NCI-H1092 treated with DMSO at 0.1 percent for 48 hours (cell line): ENCODE measurements around the gene TRPM1.
"Not testable (repeated sequence)": the region's sequence is repeated elsewhere in the genome, so short reads cannot be mapped to it uniquely, and the experiment has no call there.

Experiments used
- DNase-seq: peaks from one replicate; lab custom pipeline; 2025; lab: John Stamatoyannopoulos, UW

Gene TRPM1

GRCh38 chr15:31116423-31117030 lies 15.0 kb upstream of the TRPM1 start:
- DNase-seq, result no peak

GRCh38 chr15:31111091-31111647 lies 9.6 kb upstream of the TRPM1 start:
- DNase-seq, result no peak

GRCh38 chr15:31108836-31109235 lies 7.3 kb upstream of the TRPM1 start:
- no peak for DNase-seq

GRCh38 chr15:31106495-31107300 lies 5.2 kb upstream of the TRPM1 start:
- no peak for DNase-seq

GRCh38 chr15:31104003-31104402 lies 2.5 kb upstream of the TRPM1 start:
- no peak for DNase-seq

- DNase-seq, result no peak
Measured at GRCh38 chr15:31102374-31103342, 1.1 kb upstream of the TRPM1 start.

GRCh38 chr15:31102039-31102321 lies 455 bp upstream of the TRPM1 start:
- no peak for DNase-seq

GRCh38 chr15:31100738-31101137 lies 787 bp downstream of the TRPM1 start:
- DNase-seq, result no peak

GRCh38 chr15:31098953-31099740 lies 2.4 kb downstream of the TRPM1 start:
- no peak for DNase-seq

- DNase-seq, result no peak
Measured at GRCh38 chr15:31098491-31098917, 3.0 kb downstream of the TRPM1 start.

- DNase-seq, result no peak
Measured at GRCh38 chr15:31096563-31096962, 5.0 kb downstream of the TRPM1 start.

- no peak for DNase-seq
Measured at GRCh38 chr15:31091481-31091880, 10.0 kb downstream of the TRPM1 start.

GRCh38 chr15:31090766-31091165 lies 10.8 kb downstream of the TRPM1 start:
- DNase-seq, result no peak

- no peak for DNase-seq
Measured at GRCh38 chr15:31089368-31090047, 12.0 kb downstream of the TRPM1 start.

GRCh38 chr15:31088672-31089367 lies 12.7 kb downstream of the TRPM1 start:
- no peak for DNase-seq

- DNase-seq, result not testable (repeated sequence)
Measured at GRCh38 chr15:31088041-31088440, 13.5 kb downstream of the TRPM1 start.

GRCh38 chr15:31086344-31086743 lies 15.2 kb downstream of the TRPM1 start:
- no peak for DNase-seq

GRCh38 chr15:31085359-31085758 lies 16.2 kb downstream of the TRPM1 start:
- DNase-seq, result no peak

- no peak for DNase-seq
Measured at GRCh38 chr15:31084176-31084575, 17.3 kb downstream of the TRPM1 start.

- DNase-seq, result no peak
Measured at GRCh38 chr15:31083370-31083780, 18.1 kb downstream of the TRPM1 start.
